PC-3 (cell line): Measurements from ENCODE around the gene WTAP. TPM values are rescaled to one million over a fixed set of nuclear protein-coding genes. Genes with fewer than 3 reads are reported as not detected.

Source experiments
- ATAC-seq: fragments of 200-7000 bp; cut with Tn5 transposase; 2 replicates; pipeline ENCODE4 v1.9.1; 2020; ENCODE audit warnings: mild to moderate bottlenecking, moderate library complexity
- BruUV-seq: library from RNA; stranded (reverse); fragments of 400-500 nt; replicated peaks from 2 replicates; lab custom pipeline; 2021; lab: Mats Ljungman, UMichigan
- CTCF ChIA-PET: fragments of 300-600 bp; sonication (Branson Sonifier 250); formaldehyde crosslinking; loops from one replicate; lab custom pipeline; 2022; ENCODE audit warnings: antibody characterized with exemption; lab: Charles Lee
- POLR2A ChIA-PET: fragments of 300-600 bp; sonication (Branson Sonifier 250); formaldehyde crosslinking; loops from one replicate; lab custom pipeline; 2022; ENCODE audit warnings: antibody characterized with exemption; ENCODE audit not compliant: unreplicated experiment; lab: Charles Lee
- DNase-seq: peaks from one replicate; pipeline ENCODE4 v3.0.0-alpha.2; 2015
- H2AFZ ChIP-seq: fragments of 300-600 bp; sonication (generic); 2 replicates; pipeline ENCODE4 v1.6.0; 2016; ENCODE audit warnings: antibody characterized with exemption, low read length
- H3F3A ChIP-seq: fragments of 300-600 bp; sonication (generic); one replicate; pipeline ENCODE4 v1.6.0; 2017; ENCODE audit warnings: antibody characterized with exemption, low read length, control low read depth, mild to moderate bottlenecking; ENCODE audit not compliant: unreplicated experiment
- H3K27ac ChIP-seq: fragments of 300-600 bp; sonication (generic); 2 replicates; pipeline ENCODE4 v1.5.1; 2016; ENCODE audit warnings: mild to moderate bottlenecking, low read length
- H3K27me3 ChIP-seq: fragments of 300-600 bp; sonication (generic); 2 replicates; pipeline ENCODE4 v1.6.1; 2016; ENCODE audit warnings: low read length, mixed read lengths
- H3K36me3 ChIP-seq: fragments of 300-600 bp; sonication (generic); 2 replicates; pipeline ENCODE4 v1.6.1; 2016; ENCODE audit warnings: low read depth, mixed run types, low read length, mixed read lengths
- H3K4me1 ChIP-seq: fragments of 300-600 bp; sonication (generic); 2 replicates; pipeline ENCODE4 v1.5.1; 2016; ENCODE audit warnings: low read length; ENCODE audit not compliant: insufficient read depth
- H3K4me2 ChIP-seq: fragments of 300-600 bp; sonication (generic); 2 replicates; pipeline ENCODE4 v1.6.0; 2016; ENCODE audit warnings: low read length
- H3K4me3 ChIP-seq: fragments of 300-600 bp; sonication (generic); 2 replicates; pipeline ENCODE4 v1.5.1; 2016; ENCODE audit warnings: mild to moderate bottlenecking, low read length, mixed read lengths
- H3K79me2 ChIP-seq: fragments of 300-600 bp; sonication (generic); 2 replicates; pipeline ENCODE4 v1.6.1; 2017; ENCODE audit warnings: low read length, mixed read lengths
- H3K9ac ChIP-seq: fragments of 300-600 bp; sonication (generic); 2 replicates; pipeline ENCODE4 v1.6.0; 2016; ENCODE audit warnings: mild to moderate bottlenecking, low read length
- H3K9me2 ChIP-seq: fragments of 300-600 bp; sonication (generic); replicated peaks from 2 replicates; pipeline ENCODE4 v1.6.1; 2016; ENCODE audit warnings: mixed run types, low read length, mixed read lengths
- H3K9me3 ChIP-seq: fragments of 300-600 bp; sonication (generic); 2 replicates; pipeline ENCODE4 v1.6.1; 2016; ENCODE audit warnings: low read length, mixed read lengths
- H4K20me1 ChIP-seq: fragments of 300-600 bp; sonication (generic); 2 replicates; pipeline ENCODE4 v1.6.1; 2016; ENCODE audit warnings: low read length, mixed read lengths
- CTCF ChIP-seq: fragments of 300-600 bp; sonication (generic); conservative IDR thresholded peaks from 2 replicates; pipeline ENCODE4 v1.5.1; 2017; ENCODE audit warnings: antibody characterized with exemption, low read depth, mild to moderate bottlenecking, low read length
- EZH2 ChIP-seq: fragments of 300-600 bp; sonication (generic); IDR thresholded peaks from one replicate; pipeline ENCODE4 v1.6.1; 2017; ENCODE audit warnings: antibody characterized with exemption, mild to moderate bottlenecking, low read length; ENCODE audit not compliant: unreplicated experiment
- EZH2phosphoT487 ChIP-seq: fragments of 300-600 bp; sonication (generic); IDR thresholded peaks from 2 replicates; pipeline ENCODE4 v1.6.1; 2018; ENCODE audit warnings: mild to moderate bottlenecking, antibody characterized with exemption, low read length, borderline replicate concordance
- intact Hi-C: fragments of 100-400 bp; cut with micrococcal nuclease; formaldehyde crosslinking; loops from 2 replicates; pipeline ENCODE4 v1.9.0; 2023
- total RNA-seq: library from RNA; depleted of rRNA; stranded (reverse); fragments of >200 nt; gene quantifications from 2 replicates; pipeline ENCODE4 v1.2.3, GENCODE V29; 2014

WTAP gene
- total RNA-seq, 1 experiment from 2014 or later, result 54.5 TPM

- no TSS peak for BruUV-seq
- Histone ChIP-seq H3K79me2 (no peaks in the 10 kb centered on the region), H4K20me1 (0 out of 2 replicates have a peak, but pooled peaks cover 3% of the 10 kb centered on the region), H3K36me3 (peaks cover 35% of the 10 kb centered on the region), H3K9me3 (no peaks in the 10 kb centered on the region), H3K9ac (no peak overlapping the region), H3K4me2 (no peak overlapping the region), H3K4me3 (no peak overlapping the region), H3K9me2 (no peaks in the 10 kb centered on the region), H3F3A (no peaks in the 10 kb centered on the region), H2AFZ (no peak overlapping the region), H3K27me3 (no peaks in the 10 kb centered on the region), H3K27ac (no peak overlapping the region), H3K4me1 (peaks cover 21% of the 10 kb centered on the region)
- DNase-seq, result peak; percentile 54
- TF ChIP-seq CTCF (peak; percentile 27), EZH2 (no peak)
- no peak for ATAC-seq
- CTCF ChIA-PET, result no interaction called here
- POLR2A ChIA-PET, result no interaction called here
- intact Hi-C loops, result loop anchor here (2.0 kb wide), 1 partner anchor 32 kb away; the partner anchor contains the start of gene WTAP
These were observed 31.0 kb downstream of the WTAP start for GRCh38 chr6:159758031-159759001.

GRCh38 chr6:159759645-159760044, 32.3 kb downstream of the WTAP start:
- no TSS peak for BruUV-seq
- Histone ChIP-seq H4K20me1 (no peaks in the 10 kb centered on the region), H3K27me3 (no peaks in the 10 kb centered on the region), H3K79me2 (no peaks in the 10 kb centered on the region), H2AFZ (no peak overlapping the region), H3F3A (no peaks in the 10 kb centered on the region), H3K9me2 (no peaks in the 10 kb centered on the region), H3K36me3 (peaks cover 23% of the 10 kb centered on the region), H3K27ac (no peak overlapping the region), H3K9me3 (no peaks in the 10 kb centered on the region), H3K4me1 (peaks cover 21% of the 10 kb centered on the region), H3K4me3 (no peak overlapping the region), H3K9ac (no peak overlapping the region), H3K4me2 (no peak overlapping the region)
- intact Hi-C loops, result loop anchor here (2.0 kb wide), 2 partner anchors 33 to 69 kb away; partner anchors contain the start of gene WTAP
- ChIA-PET POLR2A (no interaction called here), CTCF (no interaction called here)
- ATAC-seq (no peak), DNase-seq (no peak)
- TF ChIP-seq EZH2 (no peak), EZH2phosphoT487 (no peak), CTCF (no peak)

GRCh38 chr6:159760602-159761057, 33.3 kb downstream of the WTAP start:
- TF ChIP-seq EZH2, result no peak
- H3K9me2 ChIP-seq, result no peaks in the 10 kb centered on the region
- no peak overlapping the region for H3K27ac ChIP-seq
- intact Hi-C loops, result loop anchor here (2.0 kb wide), 1 partner anchor 70 kb away; no protein-coding TSS in a partner anchor
- no peaks in the 10 kb centered on the region for H3F3A ChIP-seq
- peak overlapping the region; percentile 87 for H3K4me3 ChIP-seq
- DNase-seq, result peak; percentile 37
- ATAC-seq, result no peak
- H3K27me3 ChIP-seq, result no peaks in the 10 kb centered on the region
- H3K4me2 ChIP-seq, result peak overlapping the region; percentile 98
- H2AFZ ChIP-seq, result no peak overlapping the region
- H3K79me2 ChIP-seq, result no peaks in the 10 kb centered on the region
- H3K9ac ChIP-seq, result no peak overlapping the region
- H3K9me3 ChIP-seq, result no peaks in the 10 kb centered on the region
- BruUV-seq, result no TSS peak
- ChIA-PET POLR2A (no interaction called here), CTCF (no interaction called here)
- H3K4me1 ChIP-seq, result peaks cover 21% of the 10 kb centered on the region
- H4K20me1 ChIP-seq, result no peaks in the 10 kb centered on the region
- peaks cover 14% of the 10 kb centered on the region for H3K36me3 ChIP-seq
